ENCODE measurements around the gene ANXA9.

The ANXA9 gene

DNA sequence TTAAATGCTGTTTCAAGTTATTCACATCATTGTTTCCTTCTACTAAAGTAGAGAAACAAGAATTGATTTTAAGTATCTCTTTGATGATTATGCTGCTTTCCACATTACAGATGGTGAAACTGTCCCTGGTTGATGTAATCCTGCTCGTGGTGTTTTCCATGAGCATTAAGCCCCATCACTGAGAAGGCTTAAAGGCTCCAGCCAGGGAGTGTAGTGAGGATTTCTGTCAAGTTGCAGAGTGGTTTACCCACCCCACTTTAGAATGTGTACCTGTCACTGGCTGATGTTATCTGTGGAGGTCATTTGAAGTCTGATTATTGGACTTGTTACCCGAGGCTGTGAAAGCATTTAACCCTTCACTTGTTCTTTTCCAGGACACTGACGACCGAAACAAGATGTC is 20.3 kb upstream of the ANXA9 start:
- TF ChIP-seq, protein P1, sequence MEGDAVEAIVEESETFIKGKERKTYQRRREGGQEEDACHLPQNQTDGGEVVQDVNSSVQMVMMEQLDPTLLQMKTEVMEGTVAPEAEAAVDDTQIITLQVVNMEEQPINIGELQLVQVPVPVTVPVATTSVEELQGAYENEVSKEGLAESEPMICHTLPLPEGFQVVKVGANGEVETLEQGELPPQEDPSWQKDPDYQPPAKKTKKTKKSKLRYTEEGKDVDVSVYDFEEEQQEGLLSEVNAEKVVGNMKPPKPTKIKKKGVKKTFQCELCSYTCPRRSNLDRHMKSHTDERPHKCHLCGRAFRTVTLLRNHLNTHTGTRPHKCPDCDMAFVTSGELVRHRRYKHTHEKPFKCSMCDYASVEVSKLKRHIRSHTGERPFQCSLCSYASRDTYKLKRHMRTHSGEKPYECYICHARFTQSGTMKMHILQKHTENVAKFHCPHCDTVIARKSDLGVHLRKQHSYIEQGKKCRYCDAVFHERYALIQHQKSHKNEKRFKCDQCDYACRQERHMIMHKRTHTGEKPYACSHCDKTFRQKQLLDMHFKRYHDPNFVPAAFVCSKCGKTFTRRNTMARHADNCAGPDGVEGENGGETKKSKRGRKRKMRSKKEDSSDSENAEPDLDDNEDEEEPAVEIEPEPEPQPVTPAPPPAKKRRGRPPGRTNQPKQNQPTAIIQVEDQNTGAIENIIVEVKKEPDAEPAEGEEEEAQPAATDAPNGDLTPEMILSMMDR (IDR thresholded peaks at IDR 0.05; ENCODE audit: insufficient read depth, low read depth, low read length, missing control alignments) = no peak
- no peak for DNase-seq (ENCODE audit: low read depth)
- H3K4me3 ChIP-seq (ENCODE audit: low read depth, low read length) = no peak overlapping the region

GRCh38 chr1:150963321-150964163 is 18.6 kb upstream of the ANXA9 start:
- TF ChIP-seq, protein P1 (IDR thresholded peaks at IDR 0.05; ENCODE audit: insufficient read depth, low read depth, low read length, missing control alignments) = no peak
- DNase-seq (ENCODE audit: low read depth) = no peak
- no peak overlapping the region for H3K4me3 ChIP-seq (ENCODE audit: low read depth, low read length)

- DNase-seq (ENCODE audit: low read depth) = no peak
- H3K4me3 ChIP-seq (ENCODE audit: low read depth, low read length) = no peak overlapping the region
- TF ChIP-seq, protein P1 (IDR thresholded peaks at IDR 0.05; ENCODE audit: insufficient read depth, low read depth, low read length, missing control alignments) = no peak
Observed at GRCh38 chr1:150964164-150964489, 18.0 kb upstream of the ANXA9 start.

DNA sequence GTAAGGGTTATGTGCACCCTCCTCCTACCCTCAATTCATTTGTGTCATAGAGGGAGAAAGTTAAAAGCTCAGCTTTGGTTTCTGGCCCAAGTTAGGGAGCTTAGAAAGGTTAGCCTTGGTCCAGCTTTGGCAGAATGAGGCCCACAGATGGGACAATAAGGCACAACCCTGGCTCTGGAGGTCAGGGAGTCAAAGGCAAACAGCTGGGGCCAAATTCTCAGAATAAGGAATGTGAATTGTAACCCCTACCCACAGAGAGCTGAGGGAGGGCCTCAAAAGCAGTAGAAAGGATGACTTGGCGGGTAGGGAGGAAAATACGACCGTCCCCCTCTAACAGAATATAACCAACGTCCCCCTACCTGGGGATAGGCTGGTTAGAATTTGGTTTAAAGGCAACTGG is 16.5 kb upstream of the ANXA9 start:
- DNase-seq (ENCODE audit: low read depth) = no peak
- no peak overlapping the region for H3K4me3 ChIP-seq (ENCODE audit: low read depth, low read length)
- TF ChIP-seq, protein P1 (IDR thresholded peaks at IDR 0.05; ENCODE audit: insufficient read depth, low read depth, low read length, missing control alignments) = no peak

DNA sequence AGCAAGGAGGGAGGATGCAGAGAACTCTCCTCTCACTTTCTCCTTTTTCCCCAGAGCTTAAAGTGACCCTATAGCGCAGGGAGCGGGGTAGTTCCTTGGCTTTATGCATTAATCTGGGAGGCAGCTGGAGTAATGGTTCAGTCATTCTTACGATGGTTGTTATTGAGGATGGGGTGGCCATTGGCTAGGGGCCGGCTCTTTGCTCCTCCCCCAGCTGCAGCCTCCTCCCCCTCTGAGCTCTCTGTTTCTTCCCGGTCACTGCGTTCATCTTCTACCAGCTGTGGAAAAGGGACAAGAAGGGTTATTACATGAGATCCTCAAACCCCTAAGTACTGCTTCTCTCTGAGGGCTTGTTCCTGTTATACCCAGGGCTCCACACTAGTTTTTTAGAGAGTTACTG is 16.1 kb upstream of the ANXA9 start:
- TF ChIP-seq, protein P1 (IDR thresholded peaks at IDR 0.05; ENCODE audit: insufficient read depth, low read depth, low read length, missing control alignments) = no peak
- no peak for DNase-seq (ENCODE audit: low read depth)
- H3K4me3 ChIP-seq (ENCODE audit: low read depth, low read length) = no peak overlapping the region

DNA sequence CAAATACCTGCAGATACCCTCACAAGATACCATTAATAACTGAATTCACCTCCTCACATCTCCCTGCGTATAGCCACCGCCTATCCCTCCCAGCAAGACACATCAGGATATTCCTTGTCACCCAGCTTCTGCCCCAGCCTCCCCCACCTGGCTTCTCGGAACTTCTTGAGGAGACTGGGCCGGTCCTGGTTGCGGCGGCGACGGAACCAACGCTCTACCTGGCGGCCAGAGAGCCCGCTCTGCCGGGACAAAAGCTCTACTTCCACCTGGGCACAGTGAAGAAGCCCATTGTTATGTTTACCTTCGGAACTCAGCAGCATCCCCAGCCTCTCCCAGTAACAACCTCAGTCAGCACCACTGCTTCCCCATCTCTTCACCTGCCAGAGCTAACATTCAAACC is 14.2 kb upstream of the ANXA9 start:
- H3K4me3 ChIP-seq (ENCODE audit: low read depth, low read length) = no peak overlapping the region
- DNase-seq (ENCODE audit: low read depth) = no peak
- TF ChIP-seq, protein P1 (IDR thresholded peaks at IDR 0.05; ENCODE audit: insufficient read depth, low read depth, low read length, missing control alignments) = no peak

DNA sequence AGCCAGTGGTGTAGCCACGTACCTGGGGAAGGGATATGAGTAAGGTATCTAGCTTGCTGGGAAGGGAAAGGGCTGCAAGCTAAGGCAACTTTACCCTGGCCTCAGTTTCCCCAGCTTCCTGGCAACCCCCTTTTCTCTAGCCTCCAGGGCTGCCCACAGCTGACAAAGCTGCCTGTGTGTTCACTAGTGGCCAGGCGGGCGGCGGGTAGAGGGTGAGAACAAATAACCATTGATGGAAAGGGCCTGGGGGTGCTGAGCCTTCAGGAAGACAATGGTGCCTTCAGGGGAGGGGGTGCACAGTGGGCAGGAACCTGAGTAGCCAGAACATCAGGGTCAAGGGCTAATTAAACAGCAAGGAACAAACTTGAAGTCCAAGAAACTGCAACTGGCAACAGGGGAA is 13.6 kb upstream of the ANXA9 start:
- H3K4me3 ChIP-seq (ENCODE audit: low read depth, low read length) = no peak overlapping the region
- TF ChIP-seq, protein P1 (IDR thresholded peaks at IDR 0.05; ENCODE audit: insufficient read depth, low read depth, low read length, missing control alignments) = no peak
- no peak for DNase-seq (ENCODE audit: low read depth)
